ENCODE data around the gene CDHR1. TPM values are rescaled to one million over a fixed set of nuclear protein-coding genes. Genes with fewer than 3 reads are reported as not detected.

Gene CDHR1
- total RNA-seq, 1 donor = 0.31 TPM

Other genes starting within 250 kb of the CDHR1 start
- 92.7 TPM for gene GHITM, start 55.0 kb upstream of the CDHR1 start, total RNA-seq
- gene GPR15LG, start 20.7 kb upstream of the CDHR1 start, total RNA-seq = not detected
- not detected for gene LRIT2, start 31.0 kb downstream of the CDHR1 start, total RNA-seq
- not detected for gene LRIT1, start 47.0 kb downstream of the CDHR1 start, total RNA-seq
- gene RGR, start 50.5 kb downstream of the CDHR1 start, total RNA-seq = not detected
- 113 TPM for gene CCSER2, start 134.1 kb downstream of the CDHR1 start, total RNA-seq

All from mononuclear cell (primary cell).